Natural killer cell (primary cell): ENCODE data around the gene CLIC5. TPM values are rescaled to one million over a fixed set of nuclear protein-coding genes. Genes with fewer than 3 reads are reported as not detected.
A peak's percentile ranks its signal among the peaks of the same experiment; 100 is the strongest.

Experiments
- ATAC-seq, 3 donors: fragments of 150-1000 bp in 2 of 3; fragments of 200-7000 bp in 1 of 3; cut with Tn5 transposase; 1 replicate in 1 of 3; 2 replicates in 2 of 3; pipeline ENCODE4 v1.10.0; 2021; ENCODE audit warnings: mild to moderate bottlenecking in 2 of 3, moderate library complexity in 2 of 3
- DNase-seq, 2 donors: peaks; one replicate each; pipeline versions ENCODE4 v3.0.0 to v3.0.0-alpha.2; 2013 to 2021; ENCODE audit warnings: mixed read lengths in 1 of 2
- H3K27ac ChIP-seq: one replicate; pipeline ENCODE4 v1.5.1; 2013; ENCODE audit warnings: mild to moderate bottlenecking, low read length
- H3K27me3 ChIP-seq: one replicate; pipeline ENCODE4 v1.6.1; 2013; ENCODE audit warnings: low read length; ENCODE audit not compliant: control insufficient read depth, insufficient read depth
- H3K36me3 ChIP-seq: one replicate; pipeline ENCODE4 v1.6.1; 2013; ENCODE audit warnings: low read length; ENCODE audit not compliant: control insufficient read depth, insufficient read depth
- H3K4me1 ChIP-seq: one replicate; pipeline ENCODE4 v1.6.1; 2013; ENCODE audit warnings: low read length; ENCODE audit not compliant: control insufficient read depth, insufficient read depth
- H3K4me3 ChIP-seq: one replicate; pipeline ENCODE4 v1.5.1; 2013; ENCODE audit warnings: low read length
- H3K9me3 ChIP-seq: one replicate; pipeline ENCODE4 v1.6.1; 2013; ENCODE audit warnings: low read length; ENCODE audit not compliant: control insufficient read depth, insufficient read depth
- H3K27ac Mint-ChIP-seq, 2 donors: one replicate each; pipeline ENCODE4 v1.8.0; 2022; ENCODE audit warnings: mild to moderate bottlenecking in 2 of 2, mixed read lengths in 2 of 2, moderate library complexity in 1 of 2
- H3K27me3 Mint-ChIP-seq, 2 donors: one replicate each; pipeline ENCODE4 v1.8.0; 2022; ENCODE audit warnings: low read depth in 2 of 2, mixed read lengths in 2 of 2
- H3K36me3 Mint-ChIP-seq: one replicate; pipeline ENCODE4 v1.8.0; 2022; ENCODE audit warnings: mixed read lengths
- H3K4me1 Mint-ChIP-seq, 2 donors: one replicate each; pipeline ENCODE4 v1.8.0; 2022; ENCODE audit warnings: mixed read lengths in 2 of 2
- H3K4me3 Mint-ChIP-seq: one replicate; pipeline ENCODE4 v1.8.0; 2022; ENCODE audit warnings: mild to moderate bottlenecking, moderate library complexity, mixed read lengths
- H3K9me3 Mint-ChIP-seq, 2 donors: one replicate each; pipeline ENCODE4 v1.8.0; 2022; ENCODE audit warnings: mixed read lengths in 2 of 2
- WGBS: methylation state at CpG from one replicate; pipeline ENCODE4 v1.1.7; 2013; ENCODE audit warnings: missing lambda C conversion rate; ENCODE audit not compliant: insufficient coverage; 5-methylcytosine and 5-hydroxymethylcytosine counted together
- intact Hi-C: fragments of 100-400 bp; cut with micrococcal nuclease; formaldehyde crosslinking; loops from one replicate; pipeline ENCODE4 v1.14.2; 2022
- total RNA-seq, 4 donors: library from RNA; stranded (reverse); fragments of 120-200 nt in 1 of 4; gene quantifications; one replicate each; pipeline versions ENCODE4 v1.2.3 to v1.2.4, GENCODE V29; 2013 to 2022
- TF ChIP-seq, protein P1 (sequence below): fragments of 200-600 bp; IDR thresholded peaks from one replicate; pipeline ENCODE4 v1.8.0; 2022; ENCODE audit warnings: antibody characterized with exemption

CLIC5 gene
- total RNA-seq, 3 donors from 2014 or later (not counting 1 experiment from before 2014, with no cell fraction given): 0.52 to 1.7 (median 1.4) TPM

DNA sequence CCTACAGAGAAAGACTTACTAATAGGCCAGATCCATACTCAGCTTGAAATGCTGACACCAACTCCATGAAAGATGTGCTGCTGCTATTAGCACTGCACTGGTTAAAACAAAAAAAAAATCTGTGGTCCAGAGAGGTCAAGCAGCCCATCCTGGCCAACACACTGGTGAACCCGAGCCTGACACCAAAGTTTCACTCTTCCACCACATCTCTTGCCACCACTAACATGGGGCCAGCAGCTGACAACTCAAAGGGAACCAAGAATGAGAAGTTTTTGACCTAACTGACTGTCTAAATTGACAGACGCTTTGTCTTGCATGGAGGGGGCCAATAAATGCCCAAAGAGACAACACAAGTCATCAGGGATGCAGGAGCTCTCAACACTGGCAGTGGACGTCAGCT lies 5.4 kb downstream of the CLIC5 start:
- Histone ChIP-seq H3K4me1 (peaks cover 39% of the 10 kb centered on the region), H3K27ac (no peak overlapping the region), H3K36me3 (no peaks in the 10 kb centered on the region), H3K27me3 (peaks cover 3% of the 10 kb centered on the region), H3K9me3 (no peaks in the 10 kb centered on the region), H3K4me3 (no peak overlapping the region)
- Mint-ChIP-seq H3K9me3 (no peaks in the 10 kb centered on the region), H3K36me3 (no peaks in the 10 kb centered on the region), H3K4me3 (peak overlapping the region; percentile 35), H3K4me1 (peaks cover 40 to 50% of the 10 kb centered on the region in 2 donors), H3K27me3 (peaks cover 12 to 17% of the 10 kb centered on the region in 2 donors), H3K27ac (peak overlapping the region in 1 of 2 donors; percentile 85)
- intact Hi-C loops: loop anchor here (5.0 kb wide), 1 partner anchor 167 kb away; no protein-coding TSS in a partner anchor
- TF ChIP-seq, protein P1, sequence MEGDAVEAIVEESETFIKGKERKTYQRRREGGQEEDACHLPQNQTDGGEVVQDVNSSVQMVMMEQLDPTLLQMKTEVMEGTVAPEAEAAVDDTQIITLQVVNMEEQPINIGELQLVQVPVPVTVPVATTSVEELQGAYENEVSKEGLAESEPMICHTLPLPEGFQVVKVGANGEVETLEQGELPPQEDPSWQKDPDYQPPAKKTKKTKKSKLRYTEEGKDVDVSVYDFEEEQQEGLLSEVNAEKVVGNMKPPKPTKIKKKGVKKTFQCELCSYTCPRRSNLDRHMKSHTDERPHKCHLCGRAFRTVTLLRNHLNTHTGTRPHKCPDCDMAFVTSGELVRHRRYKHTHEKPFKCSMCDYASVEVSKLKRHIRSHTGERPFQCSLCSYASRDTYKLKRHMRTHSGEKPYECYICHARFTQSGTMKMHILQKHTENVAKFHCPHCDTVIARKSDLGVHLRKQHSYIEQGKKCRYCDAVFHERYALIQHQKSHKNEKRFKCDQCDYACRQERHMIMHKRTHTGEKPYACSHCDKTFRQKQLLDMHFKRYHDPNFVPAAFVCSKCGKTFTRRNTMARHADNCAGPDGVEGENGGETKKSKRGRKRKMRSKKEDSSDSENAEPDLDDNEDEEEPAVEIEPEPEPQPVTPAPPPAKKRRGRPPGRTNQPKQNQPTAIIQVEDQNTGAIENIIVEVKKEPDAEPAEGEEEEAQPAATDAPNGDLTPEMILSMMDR: no peak
- DNase-seq (peak in 1 of 2 donors; percentile 3), ATAC-seq (no peak)
- 72% methylated on average over 3 of the region's 3 CpGs for WGBS

DNA sequence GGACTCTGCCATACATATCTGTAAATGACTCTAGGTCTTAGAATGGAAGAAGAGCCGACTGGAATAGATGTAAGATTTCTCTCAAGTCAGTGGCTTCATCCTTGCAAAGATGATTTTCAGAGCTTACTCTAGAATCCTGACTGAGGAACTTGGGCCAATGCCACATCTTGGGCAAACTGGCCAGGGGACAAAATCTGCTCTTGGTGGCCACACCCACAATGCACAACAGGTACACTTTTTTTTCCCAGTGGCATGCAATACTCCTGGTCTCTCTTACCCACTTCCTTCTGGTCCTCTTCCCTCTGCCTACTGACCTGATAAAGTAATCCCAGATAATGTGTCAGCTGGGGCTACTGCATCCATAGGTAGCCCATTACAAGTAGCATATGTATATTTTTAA lies 13.4 kb downstream of the CLIC5 start:
- H3K4me3 ChIP-seq: no peak overlapping the region
- no peaks in the 10 kb centered on the region for H3K9me3 Mint-ChIP-seq
- TF ChIP-seq, protein P1: no peak
- peaks cover 6 to 7% of the 10 kb centered on the region in 2 donors for H3K27me3 Mint-ChIP-seq
- intact Hi-C loops: no loop called here
- H3K9me3 ChIP-seq: no peaks in the 10 kb centered on the region
- WGBS: 75% methylated on average over 1 of the region's 1 CpG
- no peak overlapping the region for H3K27ac ChIP-seq
- no peak overlapping the region for H3K27ac Mint-ChIP-seq
- DNase-seq (no peak), ATAC-seq (no peak)
- peaks cover 0 to 5% of the 10 kb centered on the region in 2 donors for H3K4me1 Mint-ChIP-seq
- H3K36me3 ChIP-seq: no peaks in the 10 kb centered on the region
- no peaks in the 10 kb centered on the region for H3K27me3 ChIP-seq
- no peaks in the 10 kb centered on the region for H3K36me3 Mint-ChIP-seq
- no peak overlapping the region for H3K4me3 Mint-ChIP-seq
- H3K4me1 ChIP-seq: no peaks in the 10 kb centered on the region

DNA sequence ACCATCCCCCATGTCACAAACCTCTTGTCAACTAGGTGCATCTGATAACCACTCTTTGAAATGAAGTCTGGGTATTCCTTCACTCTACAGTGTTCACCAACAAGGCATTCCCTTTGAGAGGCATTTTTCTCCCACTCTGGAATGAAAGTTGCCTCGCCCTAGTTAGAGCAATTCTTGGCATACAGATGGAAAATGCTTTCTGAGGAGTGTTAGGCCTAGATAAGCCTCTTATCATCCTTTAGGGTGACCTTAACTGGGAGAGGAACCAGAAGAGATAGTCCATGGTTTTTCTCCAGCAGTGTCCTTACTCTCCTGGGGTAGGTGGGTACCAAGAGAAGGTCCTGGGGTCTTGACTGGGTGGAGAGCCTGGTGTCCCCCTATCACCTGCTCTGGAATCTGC lies 14.8 kb downstream of the CLIC5 start:
- intact Hi-C loops: no loop called here

More for the DNA sequence above, 14.8 kb downstream of the CLIC5 start:
- no peak overlapping the region for H3K4me3 Mint-ChIP-seq
- H3K9me3 ChIP-seq: no peaks in the 10 kb centered on the region
- no peak overlapping the region for H3K4me3 ChIP-seq
- no peaks in the 10 kb centered on the region for H3K36me3 ChIP-seq
- peaks cover 0 to 5% of the 10 kb centered on the region in 2 donors for H3K4me1 Mint-ChIP-seq
- WGBS: no CpG with 5 or more reads among the region's 1 CpG
- peaks cover 0 to 4% of the 10 kb centered on the region in 2 donors for H3K27me3 Mint-ChIP-seq
- no peak overlapping the region for H3K27ac ChIP-seq
- H3K9me3 Mint-ChIP-seq: no peaks in the 10 kb centered on the region
- no peak overlapping the region for H3K27ac Mint-ChIP-seq
- no peaks in the 10 kb centered on the region for H3K4me1 ChIP-seq
- ATAC-seq (no peak), DNase-seq (no peak)
- TF ChIP-seq, protein P1: no peak
- H3K36me3 Mint-ChIP-seq: no peaks in the 10 kb centered on the region
- no peaks in the 10 kb centered on the region for H3K27me3 ChIP-seq
